Naive thymus-derived CD4-positive, alpha-beta T cell (primary cell): ENCODE results near the gene TAF13. TPM values are rescaled to one million over a fixed set of nuclear protein-coding genes. Genes with fewer than 3 reads are reported as not detected.

Experiments
- ATAC-seq: fragments of 150-1000 bp; cut with Tn5 transposase; 2 replicates; pipeline ENCODE4 v1.10.0; 2021; ENCODE audit warnings: mild to moderate bottlenecking, moderate library complexity
- CTCF ChIA-PET: fragments of 350-600 bp; sonication (Branson Sonifier 250); formaldehyde crosslinking; loops from one replicate; lab custom pipeline; 2021; ENCODE audit warnings: antibody characterized with exemption; lab: Charles Lee
- POLR2A ChIA-PET: fragments of 350-600 bp; sonication (Branson Sonifier 250); formaldehyde crosslinking; loops from one replicate; lab custom pipeline; 2021; ENCODE audit warnings: antibody characterized with exemption, inconsistent platforms; lab: Charles Lee
- DNase-seq, 9 donors: peaks; one replicate each; pipeline versions ENCODE4 v3.0.0 to v3.0.0-alpha.2; 2020 to 2022; ENCODE audit warnings: mixed read lengths in 1 of 9
- H3K27ac ChIP-seq: one replicate; pipeline ENCODE4 v1.7.0; 2013; ENCODE audit warnings: mild to moderate bottlenecking, low read depth, low read length, moderate library complexity
- H3K27me3 ChIP-seq, 2 donors: one replicate each; pipeline ENCODE4 v1.7.0; 2013; ENCODE audit warnings: low read length in 2 of 2, mild to moderate bottlenecking in 2 of 2, moderate library complexity in 2 of 2; ENCODE audit not compliant: control insufficient read depth in 2 of 2, insufficient read depth in 2 of 2
- H3K36me3 ChIP-seq, 3 experiments: 1 replicate in 2 of 3; 2 replicates in 1 of 3; pipeline ENCODE4 v1.7.0; 2013; ENCODE audit warnings: low read length in 3 of 3, mild to moderate bottlenecking in 3 of 3, moderate library complexity in 1 of 3; ENCODE audit not compliant: insufficient read depth in 3 of 3, control insufficient read depth in 2 of 3
- H3K4me1 ChIP-seq, 2 donors: one replicate each; pipeline ENCODE4 v1.7.0; 2013; ENCODE audit warnings: low read length in 2 of 2, mild to moderate bottlenecking in 2 of 2, moderate library complexity in 1 of 2; ENCODE audit not compliant: control insufficient read depth in 2 of 2, insufficient read depth in 2 of 2
- H3K4me3 ChIP-seq: 2 replicates; pipeline ENCODE4 v1.7.0; 2013; ENCODE audit warnings: mild to moderate bottlenecking, low read length
- H3K9me3 ChIP-seq, 3 experiments: 1 replicate in 2 of 3; 2 replicates in 1 of 3; pipeline ENCODE4 v1.7.0; 2013; ENCODE audit warnings: low read length in 3 of 3; ENCODE audit not compliant: control insufficient read depth in 2 of 3
- H3K27ac Mint-ChIP-seq, 9 donors: one replicate each; pipeline ENCODE4 v1.8.0; 2020 to 2022; ENCODE audit warnings: mixed read lengths in 9 of 9, mild to moderate bottlenecking in 8 of 9, moderate library complexity in 5 of 9, inconsistent platforms in 2 of 9
- H3K27me3 Mint-ChIP-seq, 5 donors: one replicate each; pipeline ENCODE4 v1.8.0; 2021 to 2022; ENCODE audit warnings: mixed read lengths in 5 of 5, mild to moderate bottlenecking in 1 of 5
- H3K36me3 Mint-ChIP-seq, 5 donors: one replicate each; pipeline ENCODE4 v1.8.0; 2020 to 2022; ENCODE audit warnings: mixed read lengths in 5 of 5, mild to moderate bottlenecking in 3 of 5, inconsistent platforms in 1 of 5
- H3K4me1 Mint-ChIP-seq, 7 donors: one replicate each; pipeline ENCODE4 v1.8.0; 2020 to 2022; ENCODE audit warnings: mixed read lengths in 7 of 7, mild to moderate bottlenecking in 3 of 7, inconsistent platforms in 1 of 7
- H3K4me3 Mint-ChIP-seq, 10 donors: one replicate each; pipeline ENCODE4 v1.8.0; 2020 to 2022; ENCODE audit warnings: mild to moderate bottlenecking in 10 of 10, mixed read lengths in 10 of 10, moderate library complexity in 6 of 10, inconsistent platforms in 2 of 10
- H3K9me3 Mint-ChIP-seq, 11 donors: one replicate each; pipeline ENCODE4 v1.8.0; 2020 to 2022; ENCODE audit warnings: mixed read lengths in 11 of 11, mild to moderate bottlenecking in 4 of 11, inconsistent platforms in 1 of 11, moderate library complexity in 1 of 11
- intact Hi-C, 2 donors: fragments of 100-400 bp; cut with micrococcal nuclease; formaldehyde crosslinking; loops; one replicate each; pipeline ENCODE4 v1.15.1; 2023
- polyA plus RNA-seq, 2 donors: library from polyadenylated mRNA; unstranded; fragments of 300-500 nt; fragmentation: Illumina TruSeq; gene quantifications; one replicate each; pipeline ENCODE4 v1.2.3, GENCODE V29; 2021
- total RNA-seq, 6 experiments: library from RNA in 5 of 6; stranded (reverse) in 5 of 6; gene quantifications; 1 replicate in 5 of 6; 2 replicates in 1 of 6; pipeline ENCODE4 v1.2.3 and lab custom pipeline; 2021 to 2026

The TAF13 gene
- total RNA-seq (10 to 100 TPM; 11.0 to 23.6 (median 17.6) TPM), polyA plus RNA-seq (1 to 10 TPM in 1 of 2 donors, under 1 TPM in 1; 0.77 to 1.7 TPM), total RNA-seq (lab: John Stamatoyannopoulos, UW) (16.7 reads per million, percentile 46 among the genes with 10 or more reads in this experiment)

DNA sequence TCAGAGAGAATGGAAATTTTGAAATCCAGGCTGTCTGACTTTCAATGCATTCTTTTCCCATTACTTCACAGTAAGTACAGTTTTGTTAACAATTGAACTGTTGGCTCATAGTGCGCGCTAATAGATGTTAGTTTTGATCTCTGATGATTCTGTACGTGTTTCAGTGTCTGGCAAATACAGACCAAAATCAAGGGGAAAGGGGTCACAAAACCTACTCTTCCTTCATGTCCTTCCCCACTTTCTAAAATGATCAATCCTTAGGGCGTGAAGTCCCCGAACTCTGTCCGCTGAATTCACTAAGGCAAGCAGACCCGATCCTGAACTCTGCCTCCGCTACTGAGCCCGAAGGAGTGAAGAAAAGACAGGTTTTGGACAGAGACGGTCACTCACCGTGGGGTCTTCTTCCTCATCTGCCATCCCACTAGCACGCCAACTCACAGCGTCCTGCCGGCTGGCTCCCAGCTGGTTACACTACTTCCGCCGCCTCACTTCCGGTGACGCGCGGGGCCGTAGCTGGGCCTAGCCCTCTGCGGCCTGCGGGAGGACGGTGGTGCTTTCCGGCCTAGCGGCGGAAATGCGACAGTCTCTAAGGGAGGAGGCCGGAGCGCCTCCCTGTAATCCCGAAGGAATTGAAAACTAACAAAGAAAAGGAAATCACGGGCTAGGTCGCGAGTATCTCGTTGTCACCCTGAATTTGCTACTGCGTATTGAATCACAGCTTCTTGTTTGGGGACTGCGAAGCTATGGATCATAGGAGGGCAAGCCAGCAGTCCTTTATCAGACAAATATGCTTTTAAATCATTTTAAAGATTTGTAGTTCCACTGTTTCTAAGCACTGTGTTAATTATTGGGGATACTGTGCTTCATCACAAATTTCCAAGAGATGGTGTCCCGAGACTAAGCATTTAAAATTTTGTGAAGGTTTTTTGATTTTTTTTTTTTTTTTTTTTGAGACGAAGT, at the start of gene TAF13:
Gene TAF13 (minus strand): TSS at position 473 of the 960 bp plus-strand sequence. CDS start 56 bp downstream, at position 417.
- intact Hi-C loops, result loop anchor here (1.0 kb wide), 6 partner anchors 14 to 330 kb away; partner anchors contain the start of genes TMEM167B (in 2 of the 2), WDR47 (in 2 of the 2), ELAPOR1 (in 1 of the 2) and STXBP3 (in 1 of the 2)
- Histone ChIP-seq H3K27ac (peak within 1 kb of the TSS; percentile 92), H3K36me3 (no peaks in the 10 kb centered on the region), H3K4me1 (peaks cover 5 to 8% of the 10 kb centered on the region in 2 donors), H3K4me3 (peak within 1 kb of the TSS; percentile 80), H3K9me3 (no peaks in the 10 kb centered on the region), H3K27me3 (no peaks in the 10 kb centered on the region)
- Mint-ChIP-seq H3K27me3 (no peaks in the 10 kb centered on the region), H3K27ac (peak within 1 kb of the TSS; percentile 95 to 100 (median 99)), H3K9me3 (no peaks in the 10 kb centered on the region), H3K36me3 (peaks cover 0 to 18% (median 3%) of the 10 kb centered on the region in 5 donors), H3K4me3 (peak within 1 kb of the TSS; percentile 89 to 99 (median 98)), H3K4me1 (peaks cover 13 to 28% (median 20%) of the 10 kb centered on the region in 7 donors)
- ChIA-PET POLR2A (interaction anchor here (0.6 to 3.8 kb wide), 15 partner anchors 11 to 1012 kb away, joined by 3 to 59 read pairs (median 5); partner anchors contain the start of genes CLCC1, PRPF38B, SARS1 and TMEM167B), CTCF (interaction anchor here (0.6 kb wide), 1 partner anchor 69 kb away, joined by 3 read pairs; no protein-coding TSS in a partner anchor)
- peak; percentile 75 to 89 (median 84) for DNase-seq
- ATAC-seq, result peak; percentile 100

- Histone ChIP-seq H3K27me3 (no peaks in the 10 kb centered on the region), H3K4me3 (no peak overlapping the region), H3K9me3 (no peaks in the 10 kb centered on the region), H3K4me1 (no peaks in the 10 kb centered on the region), H3K27ac (no peak overlapping the region), H3K36me3 (no peaks in the 10 kb centered on the region)
- Mint-ChIP-seq H3K4me1 (peaks cover 0 to 8% (median 0%) of the 10 kb centered on the region in 7 donors), H3K9me3 (peaks cover 0 to 3% (median 0%) of the 10 kb centered on the region in 11 donors), H3K27me3 (no peaks in the 10 kb centered on the region), H3K36me3 (peaks cover 0 to 9% (median 5%) of the 10 kb centered on the region in 5 donors), H3K27ac (no peak overlapping the region), H3K4me3 (no peak overlapping the region)
- CTCF ChIA-PET, result no interaction called here
- ATAC-seq, result no peak
- intact Hi-C loops, result no loop called here
- POLR2A ChIA-PET, result no interaction called here
- no peak for DNase-seq
Observed at GRCh38 chr1:109120356-109120755, 44.6 kb upstream of the TAF13 start.

GRCh38 chr1:109118089-109118488, 42.3 kb upstream of the TAF13 start:
- intact Hi-C loops, result no loop called here
- ATAC-seq (no peak), DNase-seq (no peak)
- H3K4me1 Mint-ChIP-seq, result peaks cover 13 to 20% (median 19%) of the 10 kb centered on the region in 7 donors
- Histone ChIP-seq H3K4me3 (no peak overlapping the region), H3K27me3 (no peaks in the 10 kb centered on the region), H3K9me3 (no peaks in the 10 kb centered on the region), H3K36me3 (no peaks in the 10 kb centered on the region), H3K4me1 (peaks cover 11 to 12% of the 10 kb centered on the region in 2 donors), H3K27ac (no peak overlapping the region)
- H3K27me3 Mint-ChIP-seq, result peaks cover 0 to 9% (median 0%) of the 10 kb centered on the region in 5 donors
- H3K27ac Mint-ChIP-seq, result no peak overlapping the region
- no peak overlapping the region for H3K4me3 Mint-ChIP-seq
- ChIA-PET CTCF (interaction anchor here (0.6 kb wide), 1 partner anchor 15 kb away, joined by 3 read pairs; no protein-coding TSS in a partner anchor), POLR2A (interaction anchor here (1.6 kb wide), 1 partner anchor 18 kb away, joined by 6 read pairs; no protein-coding TSS in a partner anchor)
- H3K9me3 Mint-ChIP-seq, result peaks cover 0 to 5% (median 0%) of the 10 kb centered on the region in 11 donors
- H3K36me3 Mint-ChIP-seq, result peaks cover 0 to 9% (median 5%) of the 10 kb centered on the region in 5 donors

DNA sequence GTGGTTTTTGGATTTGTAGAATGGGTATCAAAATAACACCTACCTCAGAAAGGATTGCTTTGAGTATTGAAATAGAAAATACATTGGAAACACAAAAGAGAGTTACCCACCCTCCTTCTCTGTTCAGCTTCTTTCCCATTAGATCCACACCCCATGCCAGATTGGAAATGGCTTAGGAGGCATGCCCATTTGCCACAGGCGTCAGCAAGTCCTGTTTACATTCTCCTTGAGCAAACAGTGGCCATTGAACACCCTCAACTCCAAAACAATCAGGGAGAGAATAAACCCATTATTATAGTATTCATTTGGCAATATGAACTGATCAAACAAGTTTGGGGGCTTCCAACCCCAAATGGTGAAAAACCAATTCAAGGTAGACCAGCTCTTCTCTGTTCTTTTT, 40.5 kb upstream of the TAF13 start:
- intact Hi-C loops, result no loop called here
- ATAC-seq (no peak), DNase-seq (no peak)
- Histone ChIP-seq H3K9me3 (no peaks in the 10 kb centered on the region), H3K36me3 (no peaks in the 10 kb centered on the region), H3K4me3 (no peak overlapping the region), H3K27ac (no peak overlapping the region), H3K27me3 (no peaks in the 10 kb centered on the region), H3K4me1 (peaks cover 16 to 21% of the 10 kb centered on the region in 2 donors)
- Mint-ChIP-seq H3K36me3 (peaks cover 0 to 9% (median 5%) of the 10 kb centered on the region in 5 donors), H3K4me3 (no peak overlapping the region), H3K4me1 (peaks cover 24 to 35% (median 28%) of the 10 kb centered on the region in 7 donors), H3K27me3 (peaks cover 0 to 22% (median 0%) of the 10 kb centered on the region in 5 donors), H3K9me3 (peaks cover 0 to 9% (median 0%) of the 10 kb centered on the region in 11 donors), H3K27ac (peak overlapping the region in 1 of 9 donors; percentile 19)
- POLR2A ChIA-PET, result interaction anchor here (0.9 to 8.1 kb wide), 3 partner anchors 15 to 74 kb away, joined by 3 to 89 read pairs (median 6); partner anchors contain the start of gene WDR47
- CTCF ChIA-PET, result interaction anchor here (0.6 kb wide), 1 partner anchor 289 kb away, joined by 4 read pairs; no protein-coding TSS in a partner anchor

DNA sequence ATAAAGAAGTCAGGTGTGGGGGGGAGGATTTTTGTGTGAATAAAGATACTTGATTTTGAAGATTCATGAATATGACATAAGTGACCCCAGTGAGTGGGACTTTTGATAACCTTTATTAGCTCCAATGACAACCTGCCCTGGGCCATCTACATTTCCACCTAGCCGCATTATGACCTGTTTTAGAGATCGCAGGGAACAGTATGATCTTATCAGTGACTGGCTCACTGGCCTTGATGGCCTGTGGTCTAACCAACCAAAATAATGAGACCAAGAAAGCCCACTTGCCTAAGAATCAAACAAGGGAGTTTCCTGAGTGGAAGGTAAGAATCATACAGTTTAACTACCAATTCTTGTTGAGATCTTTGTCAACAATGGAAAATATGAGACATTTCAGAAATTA, 39.9 kb upstream of the TAF13 start:
- H3K36me3 Mint-ChIP-seq, result peaks cover 0 to 9% (median 5%) of the 10 kb centered on the region in 5 donors
- H3K4me3 Mint-ChIP-seq, result no peak overlapping the region
- ChIA-PET CTCF (interaction anchor here (1.0 kb wide), 1 partner anchor 287 kb away, joined by 3 read pairs; no protein-coding TSS in a partner anchor), POLR2A (interaction anchor here (0.9 to 8.1 kb wide), 2 partner anchors 14 to 74 kb away, joined by 3 to 89 read pairs; partner anchors contain the start of gene WDR47)
- no peak overlapping the region for H3K4me3 ChIP-seq
- DNase-seq (no peak), ATAC-seq (no peak)
- H3K9me3 ChIP-seq, result no peaks in the 10 kb centered on the region
- peaks cover 24 to 35% (median 28%) of the 10 kb centered on the region in 7 donors for H3K4me1 Mint-ChIP-seq
- peaks cover 0 to 25% (median 0%) of the 10 kb centered on the region in 5 donors for H3K27me3 Mint-ChIP-seq
- H3K27ac ChIP-seq, result no peak overlapping the region
- no peaks in the 10 kb centered on the region for H3K36me3 ChIP-seq
- peak overlapping the region in 1 of 9 donors; percentile 7 for H3K27ac Mint-ChIP-seq
- intact Hi-C loops, result no loop called here
- no peaks in the 10 kb centered on the region for H3K27me3 ChIP-seq
- peaks cover 0 to 9% (median 0%) of the 10 kb centered on the region in 11 donors for H3K9me3 Mint-ChIP-seq
- H3K4me1 ChIP-seq, result peaks cover 16 to 21% of the 10 kb centered on the region in 2 donors
